ENCODE data around the gene CAB39.

DNA sequence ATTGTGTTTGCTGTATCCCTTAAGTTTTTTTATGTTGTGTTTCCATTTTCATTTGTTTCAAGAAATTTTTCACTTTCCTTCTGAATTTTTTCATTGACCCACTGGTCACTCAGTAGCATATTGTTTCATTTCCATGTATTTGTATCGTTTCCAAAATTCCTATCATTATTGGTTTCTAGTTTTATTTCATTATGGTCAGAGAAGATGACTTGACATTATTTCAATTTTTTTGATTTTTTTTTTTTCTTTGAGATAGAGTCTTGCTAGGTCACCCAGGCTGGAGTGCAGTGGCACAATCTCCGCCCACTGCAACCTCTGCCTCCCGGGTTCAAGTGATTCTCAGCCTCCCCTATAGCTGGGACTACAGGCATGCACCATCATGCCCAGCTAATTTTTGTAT is 11.3 kb upstream of the CAB39 start:
- TF ChIP-seq CTCF (IDR thresholded peaks at IDR 0.05; ENCODE audit: borderline replicate concordance, extremely low read depth, low read length, poor library complexity, severe bottlenecking) (no peak), EZH2 (IDR thresholded peaks at IDR 0.05; ENCODE audit: borderline replicate concordance, low read depth, low read length, severe bottlenecking) (no peak)
